SU-DHL-6 (cell line): Measurements from ENCODE around the gene DLG2.
A peak's percentile ranks its signal among the peaks of the same experiment; 100 is the strongest.

Experiments
- H2AFZ ChIP-seq: fragments of 200-600 bp; sonication (generic); 2 replicates; pipeline ENCODE4 v1.6.1; 2014; ENCODE audit warnings: low read depth, mild to moderate bottlenecking, moderate library complexity, mixed read lengths, antibody characterized with exemption, low read length; ENCODE audit not compliant: severe bottlenecking
- H3F3A ChIP-seq: fragments of 200-600 bp; shearing (Covaris generic); 2 replicates; pipeline ENCODE4 v1.6.0; 2016; ENCODE audit warnings: antibody characterized with exemption, mild to moderate bottlenecking; ENCODE audit not compliant: insufficient read depth
- H3K27ac ChIP-seq: fragments of 200-600 bp; sonication (generic); 2 replicates; pipeline ENCODE4 v1.5.1; 2016; ENCODE audit warnings: low read depth, mild to moderate bottlenecking, low read length, moderate library complexity, mixed read lengths
- H3K27me3 ChIP-seq: fragments of 200-600 bp; sonication (generic), shearing (Covaris generic); 2 replicates; pipeline ENCODE4 v1.6.0; 2014; ENCODE audit warnings: mild to moderate bottlenecking, low read length
- H3K36me3 ChIP-seq: fragments of 200-600 bp; sonication (generic); 2 replicates; pipeline ENCODE4 v1.6.1; 2014; ENCODE audit warnings: mild to moderate bottlenecking, low read length, mixed read lengths
- H3K4me2 ChIP-seq: fragments of 300-600, 200-600 bp; shearing (Covaris generic), sonication (generic); 2 replicates; pipeline ENCODE4 v1.6.0; 2014; ENCODE audit warnings: low read length, low read depth, mild to moderate bottlenecking; ENCODE audit not compliant: poor library complexity, severe bottlenecking
- H3K4me3 ChIP-seq: fragments of 200-600 bp; sonication (generic); 2 replicates; pipeline ENCODE4 v1.5.1; 2014; ENCODE audit warnings: antibody characterized with exemption, low read length, mild to moderate bottlenecking, mixed read lengths; ENCODE audit not compliant: insufficient read depth, poor library complexity, severe bottlenecking
- H3K79me2 ChIP-seq: fragments of 200-600 bp; sonication (generic); 2 replicates; pipeline ENCODE4 v1.6.1; 2014; ENCODE audit warnings: mild to moderate bottlenecking, low read length, moderate library complexity; ENCODE audit not compliant: insufficient read depth
- H3K9ac ChIP-seq: fragments of 200-600 bp; sonication (generic); 2 replicates; pipeline ENCODE4 v1.7.0; 2014; ENCODE audit warnings: mild to moderate bottlenecking, low read length
- H3K9me2 ChIP-seq: fragments of 200-600 bp; sonication (generic); replicated peaks from 2 replicates; pipeline ENCODE4 v1.6.1; 2014; ENCODE audit warnings: low read length; ENCODE audit not compliant: insufficient read depth
- H3K9me3 ChIP-seq: fragments of 200-600 bp; sonication (generic); 2 replicates; pipeline ENCODE4 v1.6.1; 2014; ENCODE audit warnings: low read length, mixed read lengths; ENCODE audit not compliant: insufficient read depth
- H4K20me1 ChIP-seq: fragments of 200-600 bp; sonication (generic); 2 replicates; pipeline ENCODE4 v1.6.1; 2014; ENCODE audit warnings: low read depth, mild to moderate bottlenecking, antibody characterized with exemption, low read length, moderate library complexity, mixed read lengths
- EZH2phosphoT487 ChIP-seq: fragments of 200-600 bp; sonication (generic), shearing (Covaris generic); conservative IDR thresholded peaks from 2 replicates; pipeline ENCODE4 v1.6.1; 2018; ENCODE audit warnings: mild to moderate bottlenecking, antibody characterized with exemption, low read length, moderate library complexity, mixed read lengths
- TF ChIP-seq, protein P1 (sequence below): fragments of 200-600 bp; sonication (generic); IDR thresholded peaks from one replicate; pipeline ENCODE4 v1.5.1; 2017; ENCODE audit warnings: antibody characterized with exemption, mild to moderate bottlenecking, low read length, moderate library complexity; ENCODE audit not compliant: insufficient read depth, poor library complexity, severe bottlenecking

The DLG2 gene

DNA sequence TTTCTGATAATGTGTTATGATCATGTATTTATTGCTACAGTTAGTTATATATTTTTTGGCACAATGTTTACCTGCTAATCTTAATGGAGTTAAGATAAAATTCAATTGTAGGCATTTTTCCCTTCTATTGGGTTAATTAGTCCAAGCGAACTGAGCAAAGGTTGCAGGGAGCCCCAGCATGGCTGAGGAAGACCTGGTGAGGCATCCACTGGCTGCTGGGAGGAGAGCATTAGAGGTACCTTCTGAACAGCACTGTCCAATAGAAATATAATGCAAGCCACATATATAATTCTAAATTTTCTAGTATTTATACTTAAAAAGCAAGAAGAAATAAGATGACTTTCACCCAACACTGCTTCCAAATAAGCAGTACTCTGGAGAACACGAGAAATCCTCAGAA lies 19.9 kb upstream of the DLG2 start:
- Histone ChIP-seq H3K79me2 (peaks cover 17% of the 10 kb centered on the region), H3K9me2 (no peaks in the 10 kb centered on the region), H3K27ac (peak overlapping the region; percentile 57; the same call in 1 of the 2 replicates), H3F3A (peaks cover 16% of the 10 kb centered on the region), H4K20me1 (no peaks in the 10 kb centered on the region), H3K4me2 (peak overlapping the region; percentile 96), H3K27me3 (no peaks in the 10 kb centered on the region), H2AFZ (peak overlapping the region; percentile 81), H3K9me3 (no peaks in the 10 kb centered on the region), H3K4me3 (peak overlapping the region; percentile 81), H3K36me3 (no peaks in the 10 kb centered on the region), H3K9ac (peak overlapping the region; percentile 71)
- TF ChIP-seq, protein P1, sequence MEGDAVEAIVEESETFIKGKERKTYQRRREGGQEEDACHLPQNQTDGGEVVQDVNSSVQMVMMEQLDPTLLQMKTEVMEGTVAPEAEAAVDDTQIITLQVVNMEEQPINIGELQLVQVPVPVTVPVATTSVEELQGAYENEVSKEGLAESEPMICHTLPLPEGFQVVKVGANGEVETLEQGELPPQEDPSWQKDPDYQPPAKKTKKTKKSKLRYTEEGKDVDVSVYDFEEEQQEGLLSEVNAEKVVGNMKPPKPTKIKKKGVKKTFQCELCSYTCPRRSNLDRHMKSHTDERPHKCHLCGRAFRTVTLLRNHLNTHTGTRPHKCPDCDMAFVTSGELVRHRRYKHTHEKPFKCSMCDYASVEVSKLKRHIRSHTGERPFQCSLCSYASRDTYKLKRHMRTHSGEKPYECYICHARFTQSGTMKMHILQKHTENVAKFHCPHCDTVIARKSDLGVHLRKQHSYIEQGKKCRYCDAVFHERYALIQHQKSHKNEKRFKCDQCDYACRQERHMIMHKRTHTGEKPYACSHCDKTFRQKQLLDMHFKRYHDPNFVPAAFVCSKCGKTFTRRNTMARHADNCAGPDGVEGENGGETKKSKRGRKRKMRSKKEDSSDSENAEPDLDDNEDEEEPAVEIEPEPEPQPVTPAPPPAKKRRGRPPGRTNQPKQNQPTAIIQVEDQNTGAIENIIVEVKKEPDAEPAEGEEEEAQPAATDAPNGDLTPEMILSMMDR = no peak
- TF ChIP-seq EZH2phosphoT487 = no peak

DNA sequence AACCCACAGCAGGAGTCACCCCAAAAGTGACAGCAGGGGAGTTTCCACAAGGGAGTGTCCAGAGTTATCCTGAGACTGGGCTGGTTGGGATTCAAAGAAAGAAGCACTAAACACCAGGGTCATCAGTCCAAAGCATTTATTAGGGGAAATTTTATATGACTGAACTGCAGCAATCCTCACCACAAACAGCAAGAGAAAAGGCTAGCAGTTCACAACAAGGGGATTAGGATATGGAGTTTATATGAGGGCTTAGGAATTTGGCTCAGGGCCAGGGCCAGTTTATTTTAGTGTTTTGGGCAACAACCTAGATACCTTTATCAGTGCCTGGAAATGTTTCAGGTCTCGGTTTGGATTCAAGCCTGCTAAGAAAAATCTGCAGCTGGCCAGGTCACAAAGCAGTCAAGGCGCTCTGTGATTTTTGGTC lies 16.1 kb upstream of the DLG2 start:
- H3K4me3 ChIP-seq = no peak overlapping the region
- H3F3A ChIP-seq = peaks cover 7% of the 10 kb centered on the region; the same call in 1 of the 2 replicates
- H3K9me2 ChIP-seq = no peaks in the 10 kb centered on the region
- no peaks in the 10 kb centered on the region for H3K27me3 ChIP-seq
- no peaks in the 10 kb centered on the region for H3K9me3 ChIP-seq
- TF ChIP-seq EZH2phosphoT487 = no peak
- TF ChIP-seq, protein P1 = no peak
- no peak overlapping the region for H3K27ac ChIP-seq
- no peak overlapping the region for H3K4me2 ChIP-seq
- H4K20me1 ChIP-seq = no peaks in the 10 kb centered on the region
- H3K9ac ChIP-seq = no peak overlapping the region
- peaks cover 4% of the 10 kb centered on the region; the same call in 1 of the 2 replicates for H3K36me3 ChIP-seq
- no peak overlapping the region for H2AFZ ChIP-seq
- peaks cover 3% of the 10 kb centered on the region; the same call in 1 of the 2 replicates for H3K79me2 ChIP-seq

DNA sequence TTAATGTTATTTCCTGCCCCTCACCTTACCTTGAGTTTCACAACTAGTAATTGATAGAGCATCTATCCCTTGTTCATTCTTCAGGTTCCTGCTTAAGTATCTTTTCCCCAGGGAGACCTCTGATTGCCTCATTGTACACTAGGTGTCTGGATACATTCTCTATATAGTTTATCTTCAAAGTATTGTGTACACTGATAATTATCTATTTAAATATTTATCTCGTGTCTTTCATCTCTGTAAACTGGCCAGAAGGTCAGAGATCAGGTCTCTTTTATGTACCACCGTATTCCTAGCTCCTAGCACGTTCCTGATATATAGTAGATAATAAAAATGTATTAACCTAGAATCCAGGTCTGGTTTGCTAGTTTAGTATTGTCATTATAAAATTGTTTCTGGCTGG lies 7.6 kb upstream of the DLG2 start:
- Histone ChIP-seq H3K79me2 (peaks cover 25% of the 10 kb centered on the region), H3K9me2 (no peaks in the 10 kb centered on the region), H3K27ac (no peak overlapping the region), H3K27me3 (no peaks in the 10 kb centered on the region), H2AFZ (no peak overlapping the region), H3K9me3 (no peaks in the 10 kb centered on the region), H4K20me1 (no peaks in the 10 kb centered on the region), H3K36me3 (peaks cover 43% of the 10 kb centered on the region), H3K4me3 (no peak overlapping the region), H3K4me2 (no peak overlapping the region), H3F3A (peaks cover 4% of the 10 kb centered on the region; the same call in 1 of the 2 replicates), H3K9ac (no peak overlapping the region)
- TF ChIP-seq EZH2phosphoT487 = no peak
- TF ChIP-seq, protein P1 = no peak
